ENCODE measurements around the gene ASIC3. TPM values are rescaled to one million over a fixed set of nuclear protein-coding genes. Genes with fewer than 3 reads are reported as not detected.

ASIC3 gene
- total and polyA plus RNA-seq, 2 of the 8 experiments (the other 6 are each of a cell fraction or from before 2014, with no cell fraction given): 1.6 to 1.9 TPM

- peak; percentile 85 for TF ChIP-seq PHF8 (conservative IDR thresholded peaks at IDR 0.05; ENCODE audit: low read depth, low read length)
- no peak for TF ChIP-seq RXRA (IDR thresholded peaks at IDR 0.05; ENCODE audit: insufficient read depth, low read depth, low read length)
- TF ChIP-seq HDAC6 (IDR thresholded peaks at IDR 0.05; ENCODE audit: low read depth, low read length): no peak
- peak; percentile 84 for TF ChIP-seq TAF1 (IDR thresholded peaks at IDR 0.05; ENCODE audit: low read depth, low read length)
- TF ChIP-seq EGR1 (IDR thresholded peaks at IDR 0.05; ENCODE audit: borderline replicate concordance, low read depth, low read length): no peak
- TF ChIP-seq CEBPB (IDR thresholded peaks at IDR 0.05; ENCODE audit: low read depth, low read length): no peak
- no peak for TF ChIP-seq CBX8 (IDR thresholded peaks at IDR 0.05; ENCODE audit: borderline replicate concordance, low read depth, low read length)
- no peak for TF ChIP-seq RNF2 (IDR thresholded peaks at IDR 0.05; ENCODE audit: borderline replicate concordance, low read depth, low read length, missing control alignments, poor library complexity, severe bottlenecking)
- TF ChIP-seq SAP30 (IDR thresholded peaks at IDR 0.05; ENCODE audit: insufficient read depth, insufficient replicate concordance, low read length): no peak
- TF ChIP-seq JUN (IDR thresholded peaks at IDR 0.05; ENCODE audit: low read depth, low read length): no peak
- TF ChIP-seq POU5F1 (IDR thresholded peaks at IDR 0.05; ENCODE audit: low read depth, low read length): no peak
- TF ChIP-seq KDM4A (IDR thresholded peaks at IDR 0.05; ENCODE audit: low read depth, low read length, severe bottlenecking): peak; percentile 58
- no peak for TF ChIP-seq CHD2 (IDR thresholded peaks at IDR 0.05; ENCODE audit: low read length)
- TF ChIP-seq MAFK (IDR thresholded peaks at IDR 0.05; ENCODE audit: low read depth, low read length): no peak
- TF ChIP-seq YY1 (IDR thresholded peaks at IDR 0.05; ENCODE audit: low read depth, low read length): peak; percentile 95
- TF ChIP-seq KDM5A (IDR thresholded peaks at IDR 0.05; ENCODE audit: low read length): 0 out of 2 replicates have a peak, but pooled peaks have one; percentile 59
- 0 out of 2 replicates have a peak, but pooled peaks have one; percentile 13 for TF ChIP-seq GABPA (IDR thresholded peaks at IDR 0.05; ENCODE audit: borderline replicate concordance, insufficient read depth, low read length)
- peak in 1 of 2 experiments; percentile 63; a peak in 2 of 4 replicates for TF ChIP-seq SIN3A (conservative IDR thresholded peaks at IDR 0.05 in 1 of 2, IDR thresholded peaks at IDR 0.05 in 1 of 2; ENCODE audit: low read depth in 1 of 2, low read length in 2 of 2)
- no peak; the same call in 1 of the 2 replicates for TF ChIP-seq RBBP5 (IDR thresholded peaks at IDR 0.05; ENCODE audit: borderline replicate concordance, low read depth, low read length)
- TF ChIP-seq SIX5 (IDR thresholded peaks at IDR 0.05; ENCODE audit: low read depth, low read length): no peak
- peak; percentile 76 for TF ChIP-seq ASH2L (IDR thresholded peaks at IDR 0.05; ENCODE audit: low read length)
- TF ChIP-seq CTCF (IDR thresholded peaks at IDR 0.05; ENCODE audit: control extremely low read depth in 1 of 3, insufficient read depth in 1 of 3, low read depth in 1 of 3, low read length in 3 of 3): no peak; a peak in 1 of 4 replicates
Observed at GRCh38 chr7:151080522-151081169, 32.3 kb downstream of the ASIC3 start, which contains the start of gene FASTK (continued).
